NOMO-1 treated with dmso at 0.1 percent for 144 hours (cell line): ENCODE data around the gene GRB10.

ENCODE experiments used
- DNase-seq: peaks from one replicate; lab custom pipeline; 2025; ENCODE audit not compliant: unreplicated experiment; lab: John Stamatoyannopoulos, UW

GRB10 gene

GRCh38 chr7:50695026-50695425 lies 87.7 kb downstream of the GRB10 start:
- peak; percentile 13 for DNase-seq

DNA sequence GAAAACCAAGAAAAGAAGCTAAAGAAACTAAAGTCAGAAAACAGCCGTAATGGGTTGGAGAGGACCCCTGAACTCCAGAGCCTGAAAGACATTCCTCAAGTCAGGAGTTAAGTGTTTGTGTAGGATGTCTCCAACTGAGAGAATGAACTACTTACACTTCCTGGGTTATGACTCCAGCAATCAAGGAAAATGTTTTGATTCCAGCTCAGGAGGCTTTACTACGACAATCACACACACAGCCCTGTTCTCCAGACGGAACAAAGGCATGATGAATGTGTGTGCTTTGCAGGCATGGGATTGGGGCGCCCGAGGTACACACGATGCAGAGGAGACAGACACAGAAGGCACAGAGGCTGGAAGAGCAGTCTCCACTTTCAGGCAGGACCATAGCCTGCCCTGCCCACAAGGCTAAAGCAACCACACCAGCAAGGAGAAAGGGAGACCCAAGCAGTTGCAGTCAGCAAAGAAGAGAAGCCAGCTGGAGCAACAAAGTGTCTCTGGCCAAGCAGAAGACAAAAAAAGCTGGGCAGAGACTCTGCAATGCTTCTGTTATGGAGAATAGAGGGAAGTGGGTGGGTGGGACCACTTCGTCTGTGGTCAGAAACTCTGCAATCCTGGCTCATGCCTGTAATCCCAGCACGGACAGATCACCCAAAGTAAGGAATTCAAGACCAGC lies 89.1 kb downstream of the GRB10 start:
- DNase-seq: no peak

DNA sequence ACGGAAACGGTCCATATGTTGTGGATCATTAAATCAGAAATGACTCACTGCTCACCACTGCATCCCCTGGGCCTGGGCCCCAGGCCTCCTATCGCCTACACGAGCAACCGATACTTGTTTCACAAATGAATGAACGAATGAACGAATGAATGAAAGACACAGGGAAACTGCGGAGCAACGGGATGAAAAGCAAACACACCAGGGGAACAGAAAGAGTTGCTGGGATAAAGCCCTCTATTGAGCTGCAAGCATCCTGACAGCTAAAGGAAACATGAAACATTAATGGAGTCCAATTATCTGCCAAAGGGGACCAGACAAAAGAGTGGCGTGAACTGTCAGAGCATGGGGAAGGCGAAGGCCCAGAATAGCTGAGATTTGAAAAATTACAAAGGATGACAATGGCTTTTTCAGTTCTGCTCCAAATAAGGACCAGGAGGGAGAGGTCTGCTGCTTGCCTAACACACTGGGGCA lies 92.1 kb downstream of the GRB10 start:
- DNase-seq: no peak

DNA sequence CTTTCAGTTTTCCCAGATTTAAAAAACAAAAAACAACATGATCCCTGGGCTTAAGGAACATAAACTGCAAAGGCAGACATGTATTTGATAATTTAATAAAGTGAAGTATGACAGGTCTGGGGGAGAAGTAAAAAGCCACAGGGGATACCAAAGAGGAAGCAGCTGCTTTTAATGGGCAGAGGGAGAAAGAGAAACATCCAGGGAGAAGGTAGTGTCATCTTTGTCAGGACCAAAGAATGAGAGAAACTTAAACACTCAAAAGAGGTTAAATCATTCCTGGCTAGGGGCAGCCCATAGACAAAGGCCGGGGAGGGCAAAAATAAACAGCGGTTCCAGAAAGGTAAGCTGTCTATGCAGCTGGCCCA lies 94.5 kb downstream of the GRB10 start:
- no peak for DNase-seq

DNA sequence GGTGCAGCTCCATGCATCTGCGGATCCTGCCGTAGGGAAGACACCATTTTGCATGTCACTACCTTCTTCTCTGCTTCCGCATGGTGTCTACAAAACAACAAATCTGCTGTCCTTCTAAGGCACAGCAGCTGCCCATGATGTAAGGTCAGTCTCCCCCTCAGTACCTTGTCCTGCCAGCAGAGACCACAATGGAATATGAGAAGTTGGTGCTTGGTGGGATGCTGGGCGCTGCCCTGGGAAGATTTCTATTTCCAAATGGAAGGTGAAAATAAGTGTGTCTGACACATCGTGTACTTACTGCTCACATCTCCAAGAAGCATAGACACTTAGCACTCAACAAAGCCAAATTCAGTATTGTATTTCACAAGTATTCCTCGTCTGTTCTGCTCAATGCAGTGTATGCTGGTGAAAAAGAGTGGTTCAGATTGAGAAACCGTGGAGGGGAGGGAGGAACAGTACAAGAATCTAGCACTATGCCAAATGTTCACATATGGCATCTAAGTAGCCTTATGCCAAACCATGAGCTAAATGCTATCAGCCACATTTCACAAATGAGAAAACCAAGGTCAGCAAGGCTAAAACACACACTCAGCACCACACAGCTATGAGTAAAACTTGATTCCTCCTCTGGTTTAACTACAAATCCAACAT lies 95.0 kb downstream of the GRB10 start:
- no peak for DNase-seq

DNA sequence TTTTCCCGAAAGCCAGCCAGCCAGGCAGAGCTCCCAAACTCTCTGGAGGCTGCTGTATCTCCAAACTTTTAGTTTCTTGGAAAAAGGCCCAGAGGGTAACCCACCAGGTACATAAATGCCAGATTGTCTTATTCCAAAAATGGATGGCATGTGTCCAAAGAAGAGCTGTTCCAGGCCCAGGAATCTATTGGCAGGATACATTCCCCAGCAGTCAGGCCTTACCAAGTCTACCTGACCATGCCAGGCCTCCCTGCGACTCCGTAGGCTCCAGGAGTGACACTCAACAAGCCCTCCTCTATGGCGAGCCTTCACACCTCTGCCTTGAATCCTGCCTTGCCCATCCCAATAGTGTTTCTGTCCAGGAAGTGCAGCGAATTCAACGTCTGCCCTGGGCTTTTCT lies 95.6 kb downstream of the GRB10 start:
- DNase-seq: no peak

- no peak for DNase-seq
Observed at GRCh38 chr7:50685135-50686065, 97.3 kb downstream of the GRB10 start.

GRCh38 chr7:50684713-50685075 lies 98.0 kb downstream of the GRB10 start:
- DNase-seq: no peak

- no peak for DNase-seq
Observed at GRCh38 chr7:50684011-50684712, 98.5 kb downstream of the GRB10 start.

DNA sequence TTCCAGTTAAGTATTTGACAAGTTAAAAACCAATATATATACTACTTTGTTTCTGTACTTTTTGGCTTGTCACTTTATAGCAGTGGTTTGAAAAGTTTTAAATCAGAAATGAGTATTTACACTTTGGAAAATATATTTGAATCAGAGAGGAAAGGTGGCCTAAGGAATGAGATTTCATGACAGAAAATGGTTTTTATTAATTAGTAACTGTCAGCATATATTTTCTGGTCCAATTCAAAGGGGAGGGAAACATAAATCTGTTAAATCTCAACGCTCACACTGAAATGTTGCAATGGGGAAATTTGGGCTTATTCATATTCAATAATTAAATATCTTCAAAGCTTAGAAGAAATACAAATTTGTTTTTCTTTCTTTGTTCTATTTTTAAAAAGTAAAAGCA lies 100.1 kb downstream of the GRB10 start:
- no peak for DNase-seq

- no peak for DNase-seq
Observed at GRCh38 chr7:50682079-50682478, 100.6 kb downstream of the GRB10 start.

DNA sequence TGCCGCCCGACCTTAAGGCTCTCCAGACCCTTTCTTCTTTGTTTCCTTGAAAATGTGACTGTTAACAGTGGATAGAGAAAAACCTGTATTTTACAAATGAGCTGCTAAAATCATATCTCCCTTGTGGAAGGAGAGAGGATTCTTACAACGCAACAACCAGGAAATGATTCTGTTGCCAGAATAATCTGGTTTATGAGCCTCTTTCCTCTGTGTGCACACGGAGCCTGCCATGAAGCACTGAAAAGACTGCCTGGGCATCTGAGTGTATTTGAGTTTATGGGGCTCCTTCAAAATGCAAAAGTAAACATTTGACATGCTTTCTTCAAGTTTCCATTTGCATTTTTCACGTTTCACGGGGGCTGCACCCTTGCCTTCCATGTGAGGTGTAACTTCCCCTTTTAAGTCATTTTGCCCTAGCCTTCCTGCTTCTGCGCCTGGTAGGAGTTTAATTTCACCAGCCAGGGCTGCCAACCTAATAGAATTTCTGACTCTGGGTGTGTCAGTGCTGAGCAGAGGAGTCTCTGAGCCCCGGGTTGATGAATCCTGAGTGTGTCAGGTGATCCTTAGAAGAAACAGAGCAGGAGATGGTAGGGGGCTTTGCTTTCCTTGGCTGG lies 101.2 kb downstream of the GRB10 start:
- no peak for DNase-seq

- DNase-seq: peak; percentile 63
Observed at GRCh38 chr7:50679218-50680007, 103.3 kb downstream of the GRB10 start.

DNA sequence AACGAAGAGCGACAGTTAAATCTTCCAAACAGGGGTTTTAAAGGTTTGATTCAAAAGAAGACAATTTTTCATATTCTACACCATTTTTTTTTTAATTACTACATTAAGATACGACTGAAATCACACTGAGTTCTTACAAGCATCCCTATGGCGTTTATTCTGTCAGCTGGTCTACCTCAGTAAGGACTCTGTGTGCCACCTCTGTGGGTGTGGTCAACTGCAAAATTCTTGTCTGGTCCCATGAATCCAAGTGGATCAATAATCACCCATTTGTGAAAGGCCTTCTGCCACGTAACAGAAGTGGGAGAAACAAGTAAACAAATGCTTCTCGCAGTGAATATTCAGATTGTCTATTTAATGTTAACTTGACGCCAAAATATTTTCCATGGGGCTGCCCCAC lies 104.1 kb downstream of the GRB10 start:
- no peak for DNase-seq

GRCh38 chr7:50677638-50677996 lies 105.1 kb downstream of the GRB10 start:
- DNase-seq: no peak

DNA sequence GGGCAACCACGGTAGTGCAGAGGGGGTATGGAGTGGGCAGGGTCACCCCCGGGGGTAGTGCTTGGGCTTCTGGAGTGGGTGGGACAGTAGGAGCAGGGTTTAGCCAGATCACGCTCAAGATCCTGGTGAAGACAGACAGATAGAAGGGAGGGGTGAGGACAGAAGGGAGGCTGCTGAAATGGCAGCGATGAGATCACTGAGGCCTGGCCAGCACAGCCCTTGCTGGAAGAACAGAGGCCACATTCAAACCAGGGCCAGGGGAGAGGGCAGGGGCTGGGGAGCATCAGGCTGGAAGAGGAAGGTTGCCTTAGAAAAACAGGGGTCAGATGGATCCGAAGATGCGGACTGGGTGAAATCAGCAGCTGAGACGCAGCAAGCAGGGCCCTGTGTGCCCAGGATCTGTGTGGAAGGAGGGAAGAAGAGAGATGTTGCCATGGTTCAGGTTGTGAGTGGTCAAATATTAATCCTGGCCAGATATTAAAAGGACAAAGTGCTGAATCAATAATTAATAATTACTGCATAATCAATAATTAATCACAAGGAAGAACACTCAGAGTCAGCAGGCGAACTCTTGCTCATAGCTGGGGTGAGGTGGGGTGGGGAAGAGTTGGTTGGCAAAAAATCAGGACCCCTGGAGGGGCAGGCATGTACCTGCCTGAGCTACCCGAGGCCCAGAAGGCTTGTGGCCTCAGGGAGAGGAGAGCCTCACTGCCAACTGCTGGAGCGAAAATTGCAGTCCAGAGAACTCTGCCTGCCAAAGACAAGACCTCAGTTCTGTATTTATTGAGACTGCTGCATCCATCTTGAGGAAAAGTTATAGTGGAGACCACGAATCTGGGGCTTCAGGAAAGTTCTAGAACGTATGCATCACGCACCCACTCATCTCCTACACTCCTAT lies 105.7 kb downstream of the GRB10 start:
- no peak for DNase-seq

GRCh38 chr7:50676079-50676478 lies 106.6 kb downstream of the GRB10 start:
- no peak for DNase-seq

DNA sequence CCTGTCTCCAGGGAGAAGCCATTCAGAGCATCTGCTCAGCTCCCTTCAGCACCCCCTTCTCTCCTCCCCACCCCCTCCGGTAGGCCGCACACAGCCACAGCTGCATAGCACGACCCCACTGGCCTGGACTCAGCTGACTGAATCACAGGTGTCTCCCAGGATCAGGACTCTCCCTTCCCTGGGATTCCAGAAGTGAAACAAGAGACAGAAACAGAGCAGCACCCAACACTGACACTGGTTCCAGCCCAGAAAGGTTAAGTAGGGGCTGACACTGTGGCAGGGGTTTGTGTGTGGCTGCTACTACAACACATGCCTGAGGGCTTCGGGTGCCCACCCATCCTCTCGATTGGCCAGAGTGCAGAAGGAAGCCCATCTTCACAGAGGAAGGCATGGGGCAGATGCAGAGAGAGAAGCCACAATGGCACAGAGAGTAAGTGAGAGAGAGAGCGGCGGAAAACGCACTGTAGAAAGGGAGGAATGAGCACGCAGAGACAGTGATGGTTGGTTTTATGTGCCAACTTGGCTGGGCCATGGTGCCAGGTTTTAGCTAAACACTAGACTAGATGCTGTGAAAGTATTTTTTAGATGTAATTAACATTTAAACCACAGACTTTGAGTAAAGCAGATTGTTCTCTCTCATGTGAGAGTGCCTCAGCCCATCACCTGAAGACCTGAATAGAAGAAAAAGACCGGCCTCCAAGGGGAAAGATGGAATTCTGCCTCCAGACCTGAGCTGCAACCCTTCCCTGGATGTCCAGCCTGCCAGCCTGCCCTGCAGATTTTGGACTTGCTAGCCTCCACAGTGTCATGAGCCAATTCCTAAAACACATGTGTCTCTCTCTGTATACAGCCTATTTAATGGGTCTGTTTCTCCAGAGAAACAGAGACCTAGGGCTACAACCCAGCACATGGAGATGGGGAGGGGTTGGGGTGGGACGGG lies 107.5 kb downstream of the GRB10 start:
- DNase-seq: no peak
